GM12878 (cell line): ENCODE results near the gene LRBA. TPM values are rescaled to one million over a fixed set of nuclear protein-coding genes. Genes with fewer than 3 reads are reported as not detected.

Source experiments
- ATAC-seq: fragments of 200-7000 bp; cut with Tn5 transposase; 3 replicates; pipeline ENCODE4 v1.9.1; 2020; ENCODE audit warnings: mild to moderate bottlenecking, moderate library complexity
- BruUV-seq: library from RNA; stranded (reverse); fragments of 400-500 nt; replicated peaks from 2 replicates; lab custom pipeline; 2021; lab: Mats Ljungman, UMichigan
- CTCF ChIA-PET: fragments of 300-600 bp; sonication (Branson Sonifier 250); formaldehyde crosslinking; extraction: SDS; loops from one replicate; lab custom pipeline; 2021; ENCODE audit warnings: inconsistent platforms; lab: Yijun Ruan, JAX
- POLR2A ChIA-PET: fragments of 350-600 bp; formaldehyde crosslinking; extraction: SDS; loops from one replicate; lab custom pipeline; 2021; ENCODE audit warnings: inconsistent platforms; lab: Charles Lee
- RAD21 ChIA-PET: fragments of 300-600 bp; sonication (Branson Sonifier 250); formaldehyde crosslinking; loops from one replicate; lab custom pipeline; 2023; ENCODE audit warnings: antibody characterized with exemption; ENCODE audit not compliant: unreplicated experiment; lab: Charles Lee
- SMC1A ChIA-PET: fragments of 300-600 bp; sonication (Branson Sonifier 250); formaldehyde crosslinking; loops from one replicate; lab custom pipeline; 2023; ENCODE audit not compliant: unreplicated experiment, uncharacterized antibody; lab: Charles Lee
- DNase-seq: peaks from one replicate; pipeline ENCODE4 v3.0.0-alpha.2; 2011; ENCODE audit warnings: low read depth, low spot score
- FAIRE-seq: peaks from 3 replicates; lab custom pipeline; 2011; peaks lifted over from hg19 to GRCh38; lab: Jason Lieb, UNC
- H2AFZ ChIP-seq: 2 replicates; pipeline ENCODE4 v1.6.0; 2011; ENCODE audit warnings: low read depth, low read length, control low read depth; ENCODE audit not compliant: control insufficient read depth
- H3K27ac ChIP-seq: 2 replicates; pipeline ENCODE4 v1.5.1; 2011; ENCODE audit warnings: control low read depth; ENCODE audit not compliant: control insufficient read depth, insufficient read depth
- H3K27me3 ChIP-seq, 2 experiments: replicated peaks in 1 of 2; 2 replicates each; pipeline versions ENCODE4 v1.6.0 to v1.6.1; 2011; ENCODE audit warnings: low read length in 1 of 2; ENCODE audit not compliant: control insufficient read depth in 2 of 2, insufficient read depth in 2 of 2
- H3K36me3 ChIP-seq, 2 experiments: 2 replicates each; pipeline ENCODE4 v1.5.1; 2011; ENCODE audit warnings: low read length in 1 of 2; ENCODE audit not compliant: control insufficient read depth in 2 of 2, insufficient read depth in 2 of 2
- H3K4me1 ChIP-seq: 2 replicates; pipeline ENCODE4 v1.6.1; 2011; ENCODE audit warnings: mild to moderate bottlenecking, low read length, moderate library complexity, mixed read lengths; ENCODE audit not compliant: control insufficient read depth, insufficient read depth
- H3K4me2 ChIP-seq: 2 replicates; pipeline ENCODE4 v1.6.0; 2011; ENCODE audit warnings: control low read depth; ENCODE audit not compliant: control insufficient read depth, insufficient read depth
- H3K4me3 ChIP-seq: fragments of 200-600 bp; sonication (generic); 2 replicates; pipeline ENCODE4 v1.5.1; 2016
- H3K79me2 ChIP-seq: 2 replicates; pipeline ENCODE4 v1.6.0; 2011; ENCODE audit warnings: low read length; ENCODE audit not compliant: control insufficient read depth, insufficient read depth
- H3K9ac ChIP-seq: 2 replicates; pipeline ENCODE4 v1.8.0; 2011; ENCODE audit warnings: low read length, control low read depth, mixed read lengths; ENCODE audit not compliant: control insufficient read depth, insufficient read depth
- H3K9me3 ChIP-seq: replicated peaks from 3 replicates; pipeline ENCODE4 v1.5.1; 2011; ENCODE audit warnings: mild to moderate bottlenecking, low read length; ENCODE audit not compliant: control insufficient read depth, insufficient read depth
- H4K20me1 ChIP-seq: 2 replicates; pipeline ENCODE4 v1.6.0; 2011; ENCODE audit not compliant: control insufficient read depth, insufficient read depth
- EZH2 ChIP-seq: IDR thresholded peaks from 2 replicates; pipeline ENCODE4 v1.6.1; 2012; ENCODE audit warnings: low read depth, mild to moderate bottlenecking, control low read depth, inconsistent platforms, low read length, borderline replicate concordance; ENCODE audit not compliant: control insufficient read depth
- NR2C2 ChIP-seq: IDR thresholded peaks from 2 replicates; pipeline ENCODE4 v1.6.1; 2011; ENCODE audit warnings: borderline replicate concordance, low read depth; ENCODE audit not compliant: control insufficient read depth, insufficient read length
- RB1 ChIP-seq: fragments of 450-650 bp; formaldehyde crosslinking; IDR thresholded peaks from 2 replicates; pipeline ENCODE4 v1.6.1; 2017; ENCODE audit warnings: mild to moderate bottlenecking, borderline replicate concordance
- SRF ChIP-seq, 2 experiments: IDR thresholded peaks; 2 replicates each; pipeline ENCODE4 v1.6.1; 2011; ENCODE audit warnings: low read depth in 2 of 2, low read length in 2 of 2, mild to moderate bottlenecking in 1 of 2, moderate library complexity in 1 of 2
- SUZ12 ChIP-seq: fragments of 200-600 bp; sonication (generic); IDR thresholded peaks from one replicate; pipeline ENCODE4 v1.6.1; 2018; ENCODE audit warnings: antibody characterized with exemption, mild to moderate bottlenecking; ENCODE audit not compliant: unreplicated experiment
- WGBS: methylation state at CpG from one replicate; pipeline ENCODE4 v1.1.6; 2016; ENCODE audit warnings: low lambda C conversion rate; ENCODE audit not compliant: insufficient replicate concordance, insufficient coverage; ENCODE audit errors: missing lambda C conversion rate; 5-methylcytosine and 5-hydroxymethylcytosine counted together
- in situ Hi-C: fragments of 300-500 bp; cut with MboI; formaldehyde crosslinking; loops from 9 replicates; pipeline ENCODE4 v1.14.3; 2018; ENCODE audit warnings: mixed read lengths
- intact Hi-C: fragments of 100-400 bp; cut with micrococcal nuclease; formaldehyde crosslinking; loops from one replicate; pipeline ENCODE4 v1.14.2; 2022; ENCODE audit not compliant: unreplicated experiment
- polyA plus RNA-seq, 11 experiments: library from polyadenylated mRNA; depleted of rRNA in 4 of 11; unstranded in 6 of 11; stranded (reverse) in 5 of 11; fragments of >200 nt; fragmentation: Nextera tagmentation in 4 of 11; fragmentation: Illumina TruSeq in 1 of 11; extraction: Ambion mirVana in 4 of 11; extraction: Trizol in 1 of 11; gene quantifications; 1 replicate in 1 of 11; 2 replicates in 10 of 11; pipeline versions ENCODE4 v1.2.1 to v1.2.3, GENCODE V29; 2011 to 2016; ENCODE audit warnings: inconsistent platforms in 2 of 11, missing spikeins in 2 of 11, low read depth in 1 of 11
- total RNA-seq, 4 experiments: library from RNA; depleted of rRNA in 3 of 4; stranded (reverse); fragments of >200 nt in 3 of 4; fragmentation: Illumina TruSeq in 1 of 4; extraction: Trizol in 1 of 4; gene quantifications; 2 replicates each; pipeline versions ENCODE4 v1.2.1 to v1.2.3, GENCODE V29; 2013 to 2021
- TF ChIP-seq, protein P1 (sequence below): fragments of 450-650 bp; IDR thresholded peaks from 2 replicates; pipeline ENCODE4 v1.6.1; 2017; ENCODE audit warnings: antibody characterized with exemption, mild to moderate bottlenecking, moderate library complexity
- TF ChIP-seq, protein P2 (sequence below): fragments of 450-650 bp; formaldehyde crosslinking; IDR thresholded peaks from 2 replicates; pipeline ENCODE4 v1.4.0; 2020; ENCODE audit warnings: mild to moderate bottlenecking, moderate library complexity

The LRBA gene
- total and polyA plus RNA-seq, 10 of the 15 experiments (the other 5 are each of a cell fraction or from before 2014, with no cell fraction given): 20.3 to 93.4 (median 55.0) TPM

DNA sequence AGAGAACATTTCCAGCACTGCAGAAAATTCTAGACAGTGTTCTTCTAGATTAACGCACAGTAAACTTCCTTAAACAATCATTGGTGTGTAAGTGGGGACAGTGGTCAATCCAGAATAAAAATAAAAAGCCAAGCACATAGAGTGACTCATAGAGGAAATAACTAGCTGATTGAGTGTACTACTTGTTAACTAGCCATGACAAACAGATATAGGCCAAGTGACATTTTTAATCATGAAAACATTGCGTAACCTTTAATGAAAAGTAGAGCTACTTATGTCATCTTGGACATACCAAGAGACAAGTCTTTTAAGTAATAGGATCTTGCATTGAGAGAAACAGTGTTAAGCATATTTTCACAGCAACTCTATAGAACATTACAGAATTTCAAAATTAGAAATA is 667.0 kb downstream of the LRBA start (continued):
- TF ChIP-seq EZH2 (no peak), RB1 (no peak)

DNA sequence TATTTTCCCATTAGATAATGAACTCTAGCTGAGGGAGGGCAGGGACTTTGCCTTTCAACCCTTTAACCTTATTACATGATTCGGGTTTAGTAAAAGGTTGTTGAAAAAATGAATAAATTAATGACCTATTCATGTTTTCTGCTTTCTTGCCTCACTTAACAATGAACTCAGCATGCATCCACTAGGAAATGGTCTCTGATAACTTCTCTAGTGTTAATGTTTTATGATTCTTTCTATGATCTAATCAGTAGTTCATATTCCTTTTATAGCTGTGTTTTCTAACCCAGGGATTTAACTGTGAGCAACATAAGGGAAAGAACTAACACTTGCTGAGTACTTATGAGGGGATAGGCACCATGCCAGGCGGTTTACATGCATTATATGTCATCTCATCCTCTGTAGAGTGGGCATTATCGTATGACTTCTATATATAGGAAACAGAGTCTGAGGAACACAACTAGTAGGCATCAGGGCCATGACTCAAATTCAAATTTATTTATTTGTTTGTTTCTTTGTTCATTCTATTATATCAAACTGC is 669.8 kb downstream of the LRBA start:
- Histone ChIP-seq H3K36me3 (no peaks in the 10 kb centered on the region), H3K27me3 (no peaks in the 10 kb centered on the region), H3K4me2 (no peak overlapping the region), H3K9me3 (no peaks in the 10 kb centered on the region; the same call in 2 of the 3 replicates), H4K20me1 (no peaks in the 10 kb centered on the region), H3K79me2 (no peaks in the 10 kb centered on the region), H2AFZ (no peak overlapping the region), H3K4me1 (no peaks in the 10 kb centered on the region), H3K4me3 (no peak overlapping the region), H3K9ac (no peak overlapping the region), H3K27ac (no peak overlapping the region)
- ATAC-seq (no peak), FAIRE-seq (no peak), DNase-seq (no peak)
- WGBS: 81% methylated on average over 3 of the region's 3 CpGs
- ChIA-PET CTCF (interaction anchor here (0.7 kb wide), 1 partner anchor 83 kb away, joined by 3 read pairs; no protein-coding TSS in a partner anchor), RAD21 (interaction anchor here (1.2 kb wide), 1 partner anchor 454 kb away, joined by 3 read pairs; no protein-coding TSS in a partner anchor), SMC1A (no interaction called here), POLR2A (no interaction called here)
- intact Hi-C loops: no loop called here
- in situ Hi-C loops: no loop called here
- no peak for TF ChIP-seq NR2C2
- no peak for TF ChIP-seq SUZ12
- TF ChIP-seq, protein P1, sequence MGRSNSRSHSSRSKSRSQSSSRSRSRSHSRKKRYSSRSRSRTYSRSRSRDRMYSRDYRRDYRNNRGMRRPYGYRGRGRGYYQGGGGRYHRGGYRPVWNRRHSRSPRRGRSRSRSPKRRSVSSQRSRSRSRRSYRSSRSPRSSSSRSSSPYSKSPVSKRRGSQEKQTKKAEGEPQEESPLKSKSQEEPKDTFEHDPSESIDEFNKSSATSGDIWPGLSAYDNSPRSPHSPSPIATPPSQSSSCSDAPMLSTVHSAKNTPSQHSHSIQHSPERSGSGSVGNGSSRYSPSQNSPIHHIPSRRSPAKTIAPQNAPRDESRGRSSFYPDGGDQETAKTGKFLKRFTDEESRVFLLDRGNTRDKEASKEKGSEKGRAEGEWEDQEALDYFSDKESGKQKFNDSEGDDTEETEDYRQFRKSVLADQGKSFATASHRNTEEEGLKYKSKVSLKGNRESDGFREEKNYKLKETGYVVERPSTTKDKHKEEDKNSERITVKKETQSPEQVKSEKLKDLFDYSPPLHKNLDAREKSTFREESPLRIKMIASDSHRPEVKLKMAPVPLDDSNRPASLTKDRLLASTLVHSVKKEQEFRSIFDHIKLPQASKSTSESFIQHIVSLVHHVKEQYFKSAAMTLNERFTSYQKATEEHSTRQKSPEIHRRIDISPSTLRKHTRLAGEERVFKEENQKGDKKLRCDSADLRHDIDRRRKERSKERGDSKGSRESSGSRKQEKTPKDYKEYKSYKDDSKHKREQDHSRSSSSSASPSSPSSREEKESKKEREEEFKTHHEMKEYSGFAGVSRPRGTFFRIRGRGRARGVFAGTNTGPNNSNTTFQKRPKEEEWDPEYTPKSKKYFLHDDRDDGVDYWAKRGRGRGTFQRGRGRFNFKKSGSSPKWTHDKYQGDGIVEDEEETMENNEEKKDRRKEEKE: no peak
- TF ChIP-seq, protein P2, sequence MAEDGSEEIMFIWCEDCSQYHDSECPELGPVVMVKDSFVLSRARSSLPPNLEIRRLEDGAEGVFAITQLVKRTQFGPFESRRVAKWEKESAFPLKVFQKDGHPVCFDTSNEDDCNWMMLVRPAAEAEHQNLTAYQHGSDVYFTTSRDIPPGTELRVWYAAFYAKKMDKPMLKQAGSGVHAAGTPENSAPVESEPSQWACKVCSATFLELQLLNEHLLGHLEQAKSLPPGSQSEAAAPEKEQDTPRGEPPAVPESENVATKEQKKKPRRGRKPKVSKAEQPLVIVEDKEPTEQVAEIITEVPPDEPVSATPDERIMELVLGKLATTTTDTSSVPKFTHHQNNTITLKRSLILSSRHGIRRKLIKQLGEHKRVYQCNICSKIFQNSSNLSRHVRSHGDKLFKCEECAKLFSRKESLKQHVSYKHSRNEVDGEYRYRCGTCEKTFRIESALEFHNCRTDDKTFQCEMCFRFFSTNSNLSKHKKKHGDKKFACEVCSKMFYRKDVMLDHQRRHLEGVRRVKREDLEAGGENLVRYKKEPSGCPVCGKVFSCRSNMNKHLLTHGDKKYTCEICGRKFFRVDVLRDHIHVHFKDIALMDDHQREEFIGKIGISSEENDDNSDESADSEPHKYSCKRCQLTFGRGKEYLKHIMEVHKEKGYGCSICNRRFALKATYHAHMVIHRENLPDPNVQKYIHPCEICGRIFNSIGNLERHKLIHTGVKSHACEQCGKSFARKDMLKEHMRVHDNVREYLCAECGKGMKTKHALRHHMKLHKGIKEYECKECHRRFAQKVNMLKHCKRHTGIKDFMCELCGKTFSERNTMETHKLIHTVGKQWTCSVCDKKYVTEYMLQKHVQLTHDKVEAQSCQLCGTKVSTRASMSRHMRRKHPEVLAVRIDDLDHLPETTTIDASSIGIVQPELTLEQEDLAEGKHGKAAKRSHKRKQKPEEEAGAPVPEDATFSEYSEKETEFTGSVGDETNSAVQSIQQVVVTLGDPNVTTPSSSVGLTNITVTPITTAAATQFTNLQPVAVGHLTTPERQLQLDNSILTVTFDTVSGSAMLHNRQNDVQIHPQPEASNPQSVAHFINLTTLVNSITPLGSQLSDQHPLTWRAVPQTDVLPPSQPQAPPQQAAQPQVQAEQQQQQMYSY (CRISPR knock-in tag): no peak
- no peak for TF ChIP-seq SRF (IDR thresholded peaks at IDR 0.05; ENCODE audit: low read depth in 2 of 2, low read length in 2 of 2)
- no TSS peak for BruUV-seq
